Gastrocnemius medialis (tissue), 4 donors: ENCODE results near the gene KCNIP4. TPM values are rescaled to one million over a fixed set of nuclear protein-coding genes. Genes with fewer than 3 reads are reported as not detected.

Source experiments
- ATAC-seq, 2 donors: fragments of 150-250 bp; one replicate each; pipeline ENCODE4 v1.9.1; 2016
- DNase-seq, 2 donors: peaks; one replicate each; pipeline ENCODE4 v3.0.0-alpha.2; 2019
- H3K27ac ChIP-seq, 4 donors: fragments of 200-600 bp; sonication (generic); 1 replicate in 1 of 4; 2 replicates in 3 of 4; pipeline ENCODE4 v1.5.1; 2016 to 2018; ENCODE audit warnings: mild to moderate bottlenecking in 2 of 4, moderate library complexity in 1 of 4
- H3K27me3 ChIP-seq, 3 donors: fragments of 200-600 bp; sonication (generic) in 2 of 3; 1 replicate in 1 of 3; 2 replicates in 2 of 3; pipeline versions ENCODE4 v1.5.1 to v1.6.0; 2016 to 2019; ENCODE audit warnings: mild to moderate bottlenecking in 1 of 3, moderate library complexity in 1 of 3
- H3K36me3 ChIP-seq, 2 donors: fragments of 200-600 bp; sonication (generic) in 1 of 2; one replicate each; pipeline ENCODE4 v1.5.1; 2017 to 2018
- H3K4me1 ChIP-seq, 2 donors: fragments of 200-600 bp; sonication (generic) in 1 of 2; one replicate each; pipeline ENCODE4 v1.5.1; 2016 to 2017; ENCODE audit warnings: mild to moderate bottlenecking in 2 of 2
- H3K4me3 ChIP-seq, 4 donors: fragments of 200-600 bp; sonication (generic) in 3 of 4; 1 replicate in 1 of 4; 2 replicates in 3 of 4; pipeline ENCODE4 v1.5.1; 2016 to 2019; ENCODE audit warnings: mild to moderate bottlenecking in 2 of 4
- H3K9me3 ChIP-seq, 3 donors: fragments of 200-600 bp; sonication (generic) in 2 of 3; 1 replicate in 1 of 3; 2 replicates in 2 of 3; pipeline ENCODE4 v1.5.1; 2016 to 2019
- POLR2A ChIP-seq, 2 donors: fragments of 450-650 bp; IDR thresholded peaks; one replicate each; pipeline ENCODE4 v1.6.1; 2017; ENCODE audit warnings: antibody characterized with exemption in 2 of 2, mild to moderate bottlenecking in 2 of 2, moderate library complexity in 2 of 2
- in situ Hi-C, 4 donors: fragments of 200-750 bp; cut with MboI; loops; one replicate each; pipeline versions ENCODE4 v1.15.0 to v1.8.0; 2017; ENCODE audit warnings: low sequenced_read_pairs in 4 of 4
- intact Hi-C: fragments of 100-400 bp; cut with DNase I; formaldehyde crosslinking; loops from one replicate; pipeline ENCODE4 v1.15.1; 2023; ENCODE audit warnings: low total_unique reads
- total RNA-seq, 4 donors: library from RNA; depleted of rRNA; stranded (reverse); fragments of >200 nt; gene quantifications; one replicate each; pipeline versions ENCODE4 v1.1.0 to v1.2.3, GENCODE V29; 2016
- TF ChIP-seq, protein P1 (sequence below), 5 experiments: fragments of 450-650 bp in 3 of 5; fragments of 200-600 bp in 2 of 5; sonication (generic) in 2 of 5; IDR thresholded peaks in 4 of 5; conservative IDR thresholded peaks in 1 of 5; 1 replicate in 4 of 5; 2 replicates in 1 of 5; pipeline ENCODE4 v1.5.1; 2016 to 2019; ENCODE audit warnings: antibody characterized with exemption in 5 of 5, mild to moderate bottlenecking in 3 of 5, moderate library complexity in 3 of 5

Gene KCNIP4
- total RNA-seq, 4 donors from 2014 or later: not detected

DNA sequence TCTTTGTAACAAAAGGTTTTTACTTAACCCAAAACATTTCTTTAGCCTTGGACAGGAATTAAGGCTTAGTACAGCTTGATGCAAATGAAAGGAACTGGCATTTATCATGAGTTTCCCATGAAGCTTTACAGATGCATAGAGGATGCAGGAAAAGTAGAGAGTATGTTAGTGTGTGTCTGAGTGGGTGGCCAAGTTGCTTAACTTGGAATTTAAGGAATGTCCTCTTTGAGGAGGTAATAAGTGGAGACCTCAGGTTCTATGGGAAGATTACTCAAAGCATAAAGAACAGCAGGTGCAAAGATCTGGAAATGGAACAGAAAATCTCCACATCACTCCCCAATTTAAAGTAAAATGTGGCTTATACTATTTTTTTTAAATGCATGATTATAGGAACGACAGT lies 457.9 kb downstream of the KCNIP4 start:
- no peak for TF ChIP-seq POLR2A (IDR thresholded peaks at IDR 0.05)
- TF ChIP-seq, protein P1, sequence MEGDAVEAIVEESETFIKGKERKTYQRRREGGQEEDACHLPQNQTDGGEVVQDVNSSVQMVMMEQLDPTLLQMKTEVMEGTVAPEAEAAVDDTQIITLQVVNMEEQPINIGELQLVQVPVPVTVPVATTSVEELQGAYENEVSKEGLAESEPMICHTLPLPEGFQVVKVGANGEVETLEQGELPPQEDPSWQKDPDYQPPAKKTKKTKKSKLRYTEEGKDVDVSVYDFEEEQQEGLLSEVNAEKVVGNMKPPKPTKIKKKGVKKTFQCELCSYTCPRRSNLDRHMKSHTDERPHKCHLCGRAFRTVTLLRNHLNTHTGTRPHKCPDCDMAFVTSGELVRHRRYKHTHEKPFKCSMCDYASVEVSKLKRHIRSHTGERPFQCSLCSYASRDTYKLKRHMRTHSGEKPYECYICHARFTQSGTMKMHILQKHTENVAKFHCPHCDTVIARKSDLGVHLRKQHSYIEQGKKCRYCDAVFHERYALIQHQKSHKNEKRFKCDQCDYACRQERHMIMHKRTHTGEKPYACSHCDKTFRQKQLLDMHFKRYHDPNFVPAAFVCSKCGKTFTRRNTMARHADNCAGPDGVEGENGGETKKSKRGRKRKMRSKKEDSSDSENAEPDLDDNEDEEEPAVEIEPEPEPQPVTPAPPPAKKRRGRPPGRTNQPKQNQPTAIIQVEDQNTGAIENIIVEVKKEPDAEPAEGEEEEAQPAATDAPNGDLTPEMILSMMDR (IDR thresholded peaks at IDR 0.05 in 4 of 5, conservative IDR thresholded peaks at IDR 0.05 in 1 of 5): no peak
- intact Hi-C loops: no loop called here

DNA sequence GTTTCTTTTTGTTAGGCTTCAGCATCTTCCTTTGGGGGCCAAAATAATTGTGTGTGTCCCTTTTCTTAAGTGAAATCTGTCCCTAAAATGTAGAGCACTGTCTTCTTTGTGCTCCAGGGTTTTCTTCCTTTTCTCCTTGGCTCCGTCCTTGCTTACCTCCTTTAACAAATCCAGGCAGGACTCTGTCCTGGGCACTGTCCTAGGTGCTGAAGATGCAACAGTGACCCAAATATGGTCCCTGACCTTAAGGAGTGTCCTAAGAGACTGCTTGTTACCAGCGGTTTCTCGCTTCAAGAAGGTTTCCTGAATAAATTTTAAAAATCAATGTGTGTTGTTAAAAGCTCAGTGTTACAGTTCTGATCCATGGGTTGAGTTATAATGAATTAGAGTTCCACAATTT lies 471.8 kb downstream of the KCNIP4 start:
- DNase-seq (no peak), ATAC-seq (no peak)
- TF ChIP-seq, protein P1 (IDR thresholded peaks at IDR 0.05 in 4 of 5, conservative IDR thresholded peaks at IDR 0.05 in 1 of 5): no peak
- intact Hi-C loops: no loop called here
- in situ Hi-C loops: no loop called here
- no peaks in the 10 kb centered on the region for H3K36me3 ChIP-seq
- no peak overlapping the region for H3K4me3 ChIP-seq
- no peaks in the 10 kb centered on the region for H3K27me3 ChIP-seq
- H3K9me3 ChIP-seq: no peaks in the 10 kb centered on the region
- no peaks in the 10 kb centered on the region for H3K4me1 ChIP-seq
- H3K27ac ChIP-seq: no peak overlapping the region

More for the DNA sequence above, 457.9 kb downstream of the KCNIP4 start:
- H3K4me1 ChIP-seq: no peaks in the 10 kb centered on the region
- no peaks in the 10 kb centered on the region for H3K9me3 ChIP-seq
- no peak for ATAC-seq
- H3K36me3 ChIP-seq: no peaks in the 10 kb centered on the region
- in situ Hi-C loops: no loop called here
- no peak overlapping the region for H3K4me3 ChIP-seq
- no peaks in the 10 kb centered on the region for H3K27me3 ChIP-seq
- DNase-seq: no peak
- no peak overlapping the region for H3K27ac ChIP-seq

DNA sequence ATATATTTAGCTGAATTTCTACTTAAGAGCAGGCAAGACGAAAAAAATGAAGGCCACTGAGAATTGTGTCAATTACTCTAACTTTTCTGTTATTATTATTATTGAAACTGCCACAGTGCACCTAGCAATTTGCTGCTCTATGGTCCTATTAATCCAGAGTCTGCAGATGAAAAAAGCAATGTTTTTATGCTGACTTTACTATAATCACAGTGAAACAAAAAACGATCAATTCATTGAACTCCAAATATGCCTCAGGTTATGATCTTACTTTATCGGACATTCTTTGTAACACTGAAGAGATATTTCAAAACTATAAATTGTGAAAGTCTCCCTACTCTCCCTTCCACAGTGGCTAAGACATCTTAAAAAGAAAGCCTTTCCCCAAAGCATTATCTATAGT lies 474.4 kb downstream of the KCNIP4 start:
- ATAC-seq: no peak
- in situ Hi-C loops: no loop called here

DNA sequence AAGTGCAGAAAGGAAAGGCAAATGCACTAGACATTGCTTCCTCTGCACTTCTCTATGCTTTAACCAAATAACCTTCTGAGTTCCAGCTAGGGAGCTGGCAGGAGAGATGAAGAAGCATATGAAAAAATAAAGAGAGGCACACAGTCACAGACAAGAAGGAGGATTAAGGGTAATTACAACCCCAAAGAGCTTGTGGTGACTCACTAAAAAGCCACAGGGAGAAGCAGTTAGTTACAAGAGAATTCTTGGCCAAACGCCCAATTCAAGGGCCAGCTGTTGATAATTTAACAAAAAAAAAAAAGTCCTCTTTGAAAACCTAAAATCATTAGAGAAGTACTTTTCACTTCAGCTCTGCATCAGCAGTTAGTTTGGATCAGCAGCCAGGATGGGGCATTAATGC lies 478.0 kb downstream of the KCNIP4 start:
- Histone ChIP-seq H3K27ac (no peak overlapping the region), H3K4me3 (no peak overlapping the region), H3K4me1 (no peaks in the 10 kb centered on the region), H3K27me3 (no peaks in the 10 kb centered on the region), H3K36me3 (no peaks in the 10 kb centered on the region), H3K9me3 (no peaks in the 10 kb centered on the region)
- DNase-seq (no peak), ATAC-seq (no peak)
- TF ChIP-seq POLR2A (IDR thresholded peaks at IDR 0.05): no peak
- TF ChIP-seq, protein P1 (IDR thresholded peaks at IDR 0.05 in 4 of 5, conservative IDR thresholded peaks at IDR 0.05 in 1 of 5): no peak
- intact Hi-C loops: no loop called here
- in situ Hi-C loops: no loop called here

More for the DNA sequence above, 474.4 kb downstream of the KCNIP4 start:
- no peaks in the 10 kb centered on the region for H3K36me3 ChIP-seq
- no peak overlapping the region for H3K27ac ChIP-seq
- TF ChIP-seq, protein P1 (IDR thresholded peaks at IDR 0.05 in 4 of 5, conservative IDR thresholded peaks at IDR 0.05 in 1 of 5): no peak
- no peak for TF ChIP-seq POLR2A (IDR thresholded peaks at IDR 0.05)
- intact Hi-C loops: no loop called here
- H3K27me3 ChIP-seq: no peaks in the 10 kb centered on the region
- DNase-seq: no peak
- no peak overlapping the region for H3K4me3 ChIP-seq
- no peaks in the 10 kb centered on the region for H3K4me1 ChIP-seq
- H3K9me3 ChIP-seq: no peaks in the 10 kb centered on the region
